Stomach (tissue), 4 donors: Measurements from ENCODE around the gene USP48.

Experiments used
- CTCF ChIP-seq, 7 experiments: fragments of 450-650 bp in 4 of 7; fragments of 200-600 bp in 3 of 7; sonication (generic) in 3 of 7; IDR thresholded peaks; one replicate each; pipeline ENCODE4 v1.5.1; 2016 to 2019; ENCODE audit warnings: antibody characterized with exemption in 7 of 7, control low read depth in 2 of 7, mild to moderate bottlenecking in 1 of 7
- POLR2AphosphoS5 ChIP-seq, 3 donors: sonication (generic); formaldehyde crosslinking; IDR thresholded peaks; one replicate each; pipeline ENCODE4 v1.6.1; 2016; ENCODE audit warnings: antibody characterized with exemption in 3 of 3

GRCh38 chr1:21641537-21641936 is 141.4 kb downstream of the USP48 start:
- no peak for TF ChIP-seq POLR2AphosphoS5 (IDR thresholded peaks at IDR 0.05)
- TF ChIP-seq CTCF (IDR thresholded peaks at IDR 0.05), result no peak
